22Rv1 (cell line): Measurements from ENCODE around the gene NDE1.
"Not testable (repeated sequence)": the region's sequence is repeated elsewhere in the genome, so short reads cannot be mapped to it uniquely, and the experiment has no call there.

ENCODE experiments used
- H3K27ac ChIP-seq: fragments of 450-650 bp; 2 replicates; pipeline ENCODE4 v1.5.1; 2017
- ZFX ChIP-seq: fragments of 450-650 bp; IDR thresholded peaks from 2 replicates; pipeline ENCODE4 v1.6.1; 2017; ENCODE audit warnings: antibody characterized with exemption, borderline replicate concordance
- TF ChIP-seq, protein P1 (sequence below): fragments of 450-650 bp; IDR thresholded peaks from 2 replicates; pipeline ENCODE4 v1.5.1; 2017; ENCODE audit warnings: mild to moderate bottlenecking

The NDE1 gene

DNA sequence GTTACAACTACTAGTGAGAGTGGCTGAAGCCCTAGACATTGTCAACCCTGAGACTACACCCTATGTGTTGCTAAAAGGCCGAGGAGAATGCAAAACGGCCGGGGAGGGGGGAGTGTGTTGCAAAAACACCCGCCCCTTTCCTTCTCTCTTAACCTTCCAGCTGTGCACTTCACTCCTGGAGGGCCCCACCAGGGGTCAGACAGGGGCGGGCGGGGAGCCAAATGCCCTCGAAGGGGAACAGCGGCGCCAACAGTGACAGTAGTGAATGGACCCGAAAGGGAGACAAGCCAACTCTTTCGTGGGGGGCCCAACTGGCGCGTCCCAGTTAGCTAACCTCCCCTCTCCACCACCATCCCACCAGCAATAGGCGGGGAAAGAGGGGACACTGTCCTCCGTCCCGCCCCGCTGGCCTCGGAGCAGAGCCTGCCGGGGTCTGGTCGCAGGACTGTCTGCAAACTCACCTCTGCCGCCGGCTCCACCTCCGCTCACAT, 7.4 kb upstream of the NDE1 start:
- H3K27ac ChIP-seq, result peak overlapping the region; percentile 88
- TF ChIP-seq, protein P1, sequence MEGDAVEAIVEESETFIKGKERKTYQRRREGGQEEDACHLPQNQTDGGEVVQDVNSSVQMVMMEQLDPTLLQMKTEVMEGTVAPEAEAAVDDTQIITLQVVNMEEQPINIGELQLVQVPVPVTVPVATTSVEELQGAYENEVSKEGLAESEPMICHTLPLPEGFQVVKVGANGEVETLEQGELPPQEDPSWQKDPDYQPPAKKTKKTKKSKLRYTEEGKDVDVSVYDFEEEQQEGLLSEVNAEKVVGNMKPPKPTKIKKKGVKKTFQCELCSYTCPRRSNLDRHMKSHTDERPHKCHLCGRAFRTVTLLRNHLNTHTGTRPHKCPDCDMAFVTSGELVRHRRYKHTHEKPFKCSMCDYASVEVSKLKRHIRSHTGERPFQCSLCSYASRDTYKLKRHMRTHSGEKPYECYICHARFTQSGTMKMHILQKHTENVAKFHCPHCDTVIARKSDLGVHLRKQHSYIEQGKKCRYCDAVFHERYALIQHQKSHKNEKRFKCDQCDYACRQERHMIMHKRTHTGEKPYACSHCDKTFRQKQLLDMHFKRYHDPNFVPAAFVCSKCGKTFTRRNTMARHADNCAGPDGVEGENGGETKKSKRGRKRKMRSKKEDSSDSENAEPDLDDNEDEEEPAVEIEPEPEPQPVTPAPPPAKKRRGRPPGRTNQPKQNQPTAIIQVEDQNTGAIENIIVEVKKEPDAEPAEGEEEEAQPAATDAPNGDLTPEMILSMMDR, result no peak
- no peak for TF ChIP-seq ZFX

DNA sequence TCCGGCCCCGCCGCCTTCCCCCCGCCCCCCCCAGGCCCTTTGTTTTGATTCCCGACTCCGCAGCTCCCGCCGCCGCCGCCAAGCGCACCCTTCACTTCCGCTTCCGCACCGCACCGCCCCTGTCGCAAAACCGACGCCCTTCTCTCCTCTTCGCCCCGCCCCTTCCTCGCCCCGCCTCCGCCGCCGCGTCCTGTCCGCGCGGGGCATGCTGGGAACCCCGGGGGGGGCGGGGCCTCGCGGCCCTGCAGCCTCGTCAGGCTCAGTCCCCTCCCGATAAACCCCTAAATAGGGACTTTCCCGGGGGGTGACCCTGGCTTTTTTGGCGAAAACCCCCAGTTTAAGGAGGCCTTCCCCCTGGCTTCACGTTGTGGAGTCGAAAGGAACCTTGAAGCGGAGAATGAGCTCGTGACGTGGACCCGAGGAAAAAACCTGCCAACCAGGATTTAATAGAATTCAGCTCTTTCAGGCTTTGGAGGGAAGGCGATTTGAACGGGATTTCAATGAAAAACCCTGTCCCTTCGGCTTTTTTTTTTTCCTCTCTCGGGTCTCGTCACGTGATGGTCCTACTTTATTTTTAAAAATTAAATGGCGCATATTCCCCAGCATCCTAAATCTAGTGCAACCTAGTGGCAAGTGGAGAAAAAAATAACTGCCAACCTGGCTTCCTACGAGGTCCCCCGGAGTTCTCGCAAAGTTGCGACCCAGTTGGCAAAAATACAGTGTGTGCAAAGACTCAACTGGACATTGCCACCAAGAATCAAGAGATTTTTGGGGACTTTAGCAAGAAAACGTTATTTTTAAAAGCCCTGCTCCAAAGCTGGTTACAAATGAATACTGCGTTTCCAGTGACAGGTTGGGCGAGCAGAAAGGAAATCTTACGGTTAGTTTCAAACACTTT, 6.7 kb upstream of the NDE1 start, which contains the start of gene MARF1:
TSS of gene MARF1 (minus strand) at position 107 of the 898 bp plus-strand sequence. CDS start 3,921 bp downstream, outside the sequence.
- TF ChIP-seq, protein P1, result peak; percentile 72
- no peak for TF ChIP-seq ZFX
- peak within 1 kb of the TSS; percentile 88 for H3K27ac ChIP-seq

DNA sequence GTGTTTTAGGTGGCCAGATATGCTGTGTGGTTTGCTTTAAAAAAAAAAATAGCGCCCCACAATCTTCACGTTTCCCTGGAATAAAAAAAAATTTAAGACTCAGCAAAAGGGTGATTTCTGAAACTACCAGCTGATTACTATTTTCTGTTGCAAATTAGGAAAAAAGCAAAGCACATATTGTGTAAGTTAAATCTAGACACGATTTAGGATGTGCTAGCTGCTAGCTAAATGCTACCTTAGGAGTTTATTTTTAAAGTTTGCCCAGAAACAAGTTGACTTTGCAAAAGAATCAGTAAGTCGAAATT, 6.1 kb upstream of the NDE1 start:
- TF ChIP-seq ZFX, result no peak
- TF ChIP-seq, protein P1, result no peak
- peak overlapping the region; percentile 88 for H3K27ac ChIP-seq

DNA sequence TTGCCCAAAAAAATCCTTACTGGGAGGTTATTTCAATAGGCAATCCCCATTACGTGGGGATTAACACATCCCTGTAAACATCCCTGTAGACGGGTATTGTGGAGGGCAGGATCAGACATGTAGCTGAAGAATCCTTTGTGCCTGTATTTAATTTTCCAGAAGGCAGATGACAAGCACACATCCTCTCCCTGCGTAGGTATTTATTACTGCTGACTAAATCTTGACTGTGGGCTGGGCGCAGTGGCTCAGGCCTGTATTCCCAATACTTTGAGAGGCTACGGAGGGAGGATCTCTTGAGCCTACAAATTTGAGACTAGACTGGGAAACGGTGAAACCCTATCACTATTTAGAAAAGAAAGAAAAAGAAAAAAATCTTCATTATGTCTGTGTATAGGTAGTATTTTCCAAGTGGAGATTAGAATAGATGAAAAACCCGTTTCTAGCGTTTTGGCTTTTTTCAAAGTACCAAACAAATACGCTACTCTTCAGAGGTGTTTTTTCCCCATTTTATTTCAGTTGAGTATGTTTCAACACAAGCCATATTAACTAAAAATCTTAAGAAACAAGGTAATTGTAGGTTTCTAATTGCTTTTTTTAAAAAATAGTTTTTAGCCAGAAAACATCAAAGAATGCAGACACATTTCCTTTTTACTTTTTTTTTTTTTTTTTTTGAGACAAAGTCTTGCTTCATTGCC, 5.6 kb upstream of the NDE1 start:
- peak overlapping the region; percentile 88 for H3K27ac ChIP-seq

DNA sequence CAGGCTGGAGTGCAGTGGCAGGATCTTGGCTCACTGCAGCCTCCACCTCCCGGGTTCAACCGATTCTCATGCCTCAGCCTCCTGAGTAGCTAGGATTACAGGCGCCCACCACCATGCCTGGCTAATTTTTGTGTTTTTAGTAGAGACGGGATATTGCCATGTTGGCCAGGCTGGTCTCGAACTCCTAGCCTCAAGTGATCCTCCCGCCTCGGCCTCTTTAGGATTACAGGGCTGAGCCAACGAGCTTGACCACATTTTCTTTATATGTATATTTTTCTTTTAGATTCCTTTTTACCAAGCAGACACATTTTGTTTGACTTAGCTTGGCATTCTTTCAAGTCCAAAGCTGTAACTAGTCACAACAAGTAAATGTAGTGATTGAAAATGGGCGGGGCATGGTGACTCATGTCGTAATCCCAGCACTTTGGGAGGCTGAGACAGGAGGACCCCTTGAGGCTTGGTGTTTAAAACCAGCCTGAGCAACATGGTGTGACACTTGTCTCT, 5.0 kb upstream of the NDE1 start:
- H3K27ac ChIP-seq, result peak overlapping the region; percentile 88; the same call in 1 of the 2 replicates

More for the DNA sequence above, 5.6 kb upstream of the NDE1 start:
- TF ChIP-seq, protein P1, result no peak
- TF ChIP-seq ZFX, result no peak

DNA sequence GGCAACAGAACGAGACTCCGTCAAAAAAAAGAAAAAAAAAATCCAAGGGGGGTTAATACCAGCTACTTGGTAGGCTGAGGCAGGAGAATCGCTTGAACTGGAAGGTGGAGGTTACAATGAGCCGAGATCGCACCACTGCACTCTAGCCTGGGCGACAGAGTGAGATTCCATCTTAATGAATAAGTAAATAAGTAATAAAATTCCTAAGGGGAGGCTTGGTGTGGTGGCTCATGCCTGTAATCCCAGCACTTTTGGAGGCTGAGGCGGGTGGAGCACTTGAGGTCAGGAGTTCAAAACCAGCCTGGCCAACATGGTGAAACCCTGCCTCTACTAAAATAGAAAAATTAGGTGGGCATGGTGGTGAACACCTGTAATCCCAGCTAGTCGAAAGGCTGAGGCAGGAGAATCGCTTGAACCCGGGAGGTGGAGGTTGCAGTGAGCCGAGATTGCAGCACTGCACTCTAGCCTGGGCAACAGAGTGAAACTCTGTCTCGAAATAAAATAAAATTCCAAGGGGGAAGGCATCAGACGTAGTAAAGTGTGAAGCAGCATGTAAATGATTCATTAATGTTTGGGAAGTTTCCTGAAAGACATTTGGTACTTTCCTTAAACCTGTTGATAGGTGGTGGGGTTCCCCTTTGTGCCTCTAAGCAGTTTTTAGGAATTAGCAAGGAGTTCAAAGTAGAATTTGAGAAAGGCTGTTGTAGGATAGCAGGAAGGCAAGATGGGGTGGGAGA, 3.3 kb upstream of the NDE1 start:
- H3K27ac ChIP-seq, result not testable (repeated sequence)

DNA sequence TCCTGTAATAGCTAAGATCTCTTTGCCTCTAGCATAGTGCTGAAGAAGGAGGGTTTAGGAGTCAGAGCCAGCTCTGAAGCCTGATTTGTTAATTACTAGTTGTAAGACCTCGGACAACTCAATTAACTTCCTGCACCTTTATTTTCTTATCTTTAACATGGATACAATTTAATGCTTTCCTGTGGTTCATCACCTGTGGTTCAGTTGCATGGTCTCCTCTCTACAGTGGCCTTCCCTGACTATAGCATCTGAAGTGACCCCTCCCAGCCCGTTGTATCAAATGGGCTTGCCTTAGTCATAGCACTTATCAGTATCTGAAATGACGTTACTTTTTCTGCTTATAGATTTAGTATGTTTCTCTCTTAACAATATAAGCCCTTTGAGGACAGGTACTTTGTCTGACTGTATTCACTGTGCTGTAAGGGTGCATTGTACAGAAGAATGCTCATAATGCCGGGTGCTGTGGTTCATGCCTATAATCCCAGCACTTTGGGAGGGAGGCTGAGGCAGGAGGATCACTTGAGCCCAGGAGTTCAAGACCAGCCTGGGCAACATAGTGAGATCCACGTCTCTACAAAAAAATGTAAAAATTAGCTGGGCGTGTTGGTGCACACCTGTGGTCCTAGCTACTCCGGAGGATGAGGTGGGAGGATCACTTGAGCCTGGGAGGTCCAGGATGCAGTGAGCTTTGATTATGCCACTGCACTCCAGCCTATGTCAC, 2.6 kb upstream of the NDE1 start:
- TF ChIP-seq ZFX, result no peak
- TF ChIP-seq, protein P1, result no peak
- no peak overlapping the region for H3K27ac ChIP-seq
